ENCODE results near the gene IL36RN.

The IL36RN gene

GRCh38 chr2:113027691-113028090 lies 31.3 kb upstream of the IL36RN start:
- no peak overlapping the region for H3K4me3 ChIP-seq (ENCODE audit: control insufficient read depth, low read depth, low read length)
- TF ChIP-seq CTCF (IDR thresholded peaks at IDR 0.05; ENCODE audit: control insufficient read depth, insufficient read depth, low read depth, low read length, missing control alignments), result no peak
- no peak for DNase-seq (ENCODE audit: low read depth)

- no peak for DNase-seq (ENCODE audit: low read depth)
- TF ChIP-seq CTCF (IDR thresholded peaks at IDR 0.05; ENCODE audit: control insufficient read depth, insufficient read depth, low read depth, low read length, missing control alignments), result no peak
- H3K4me3 ChIP-seq (ENCODE audit: control insufficient read depth, low read depth, low read length), result no peak overlapping the region
These were observed 30.9 kb upstream of the IL36RN start for GRCh38 chr2:113028112-113028511.

- no peak overlapping the region for H3K4me3 ChIP-seq (ENCODE audit: control insufficient read depth, low read depth, low read length)
- DNase-seq (ENCODE audit: low read depth), result no peak
- TF ChIP-seq CTCF (IDR thresholded peaks at IDR 0.05; ENCODE audit: control insufficient read depth, insufficient read depth, low read depth, low read length, missing control alignments), result no peak
These were observed 26.3 kb upstream of the IL36RN start for GRCh38 chr2:113032737-113033136.

GRCh38 chr2:113034016-113034415 lies 25.0 kb upstream of the IL36RN start:
- no peak for DNase-seq (ENCODE audit: low read depth)
- TF ChIP-seq CTCF (IDR thresholded peaks at IDR 0.05; ENCODE audit: control insufficient read depth, insufficient read depth, low read depth, low read length, missing control alignments), result no peak

GRCh38 chr2:113036763-113037162 lies 22.2 kb upstream of the IL36RN start:
- DNase-seq (ENCODE audit: low read depth), result no peak
- no peak for TF ChIP-seq CTCF (IDR thresholded peaks at IDR 0.05; ENCODE audit: control insufficient read depth, insufficient read depth, low read depth, low read length, missing control alignments)
- H3K4me3 ChIP-seq (ENCODE audit: control insufficient read depth, low read depth, low read length), result no peak overlapping the region

More at GRCh38 chr2:113034016-113034415, 25.0 kb upstream of the IL36RN start:
- H3K4me3 ChIP-seq (ENCODE audit: control insufficient read depth, low read depth, low read length), result no peak overlapping the region

- no peak overlapping the region for H3K4me3 ChIP-seq (ENCODE audit: control insufficient read depth, low read depth, low read length)
- no peak for TF ChIP-seq CTCF (IDR thresholded peaks at IDR 0.05; ENCODE audit: control insufficient read depth, insufficient read depth, low read depth, low read length, missing control alignments)
- no peak for DNase-seq (ENCODE audit: low read depth)
These were observed 20.7 kb upstream of the IL36RN start for GRCh38 chr2:113038291-113038690.

- no peak for DNase-seq (ENCODE audit: low read depth)
- no peak for TF ChIP-seq CTCF (IDR thresholded peaks at IDR 0.05; ENCODE audit: control insufficient read depth, insufficient read depth, low read depth, low read length, missing control alignments)
- H3K4me3 ChIP-seq (ENCODE audit: control insufficient read depth, low read depth, low read length), result no peak overlapping the region
These were observed 19.8 kb upstream of the IL36RN start for GRCh38 chr2:113039158-113039557.
